GM12891 (cell line): Measurements from ENCODE around the gene RDH13.
"Not testable (repeated sequence)": the region's sequence is repeated elsewhere in the genome, so short reads cannot be mapped to it uniquely, and the experiment has no call there.

ENCODE experiments used
- POLR2AphosphoS5 ChIP-seq: IDR thresholded peaks from 2 replicates; pipeline ENCODE4 v1.6.1; 2011; ENCODE audit warnings: low read depth, low read length, control low read depth
- SPI1 ChIP-seq: IDR thresholded peaks from 2 replicates; pipeline ENCODE4 v1.6.1; 2011; ENCODE audit warnings: low read depth, low read length, control low read depth

DNA sequence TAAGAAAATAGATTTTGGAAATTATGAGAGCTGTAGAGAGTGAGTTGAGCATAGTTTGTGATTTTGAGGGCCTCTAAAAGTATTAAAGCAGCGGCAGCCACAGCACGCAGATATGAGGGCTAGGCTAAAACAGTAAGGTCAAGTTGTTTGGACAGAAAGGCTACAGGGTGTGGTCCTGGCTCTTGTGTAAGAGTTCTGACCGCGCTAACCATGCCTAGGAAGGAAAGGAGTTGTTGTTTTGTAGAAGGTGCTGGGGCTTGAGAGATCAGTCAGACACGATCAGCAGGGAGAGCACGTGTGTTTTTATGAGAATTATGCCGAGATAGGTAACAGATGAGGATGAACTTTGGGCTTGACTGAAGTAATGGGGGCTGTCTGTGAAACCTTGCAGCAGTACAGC is 54.2 kb downstream of the RDH13 start:
- not testable (repeated sequence) for TF ChIP-seq SPI1, POLR2AphosphoS5
